RKO (cell line): ENCODE data around the gene ZNF467.
A peak's percentile ranks its signal among the peaks of the same experiment; 100 is the strongest.

ENCODE experiments used
- DNase-seq: peaks from one replicate; pipeline ENCODE4 v3.0.0-alpha.2; 2016; ENCODE audit warnings: low spot score

The ZNF467 gene

DNA sequence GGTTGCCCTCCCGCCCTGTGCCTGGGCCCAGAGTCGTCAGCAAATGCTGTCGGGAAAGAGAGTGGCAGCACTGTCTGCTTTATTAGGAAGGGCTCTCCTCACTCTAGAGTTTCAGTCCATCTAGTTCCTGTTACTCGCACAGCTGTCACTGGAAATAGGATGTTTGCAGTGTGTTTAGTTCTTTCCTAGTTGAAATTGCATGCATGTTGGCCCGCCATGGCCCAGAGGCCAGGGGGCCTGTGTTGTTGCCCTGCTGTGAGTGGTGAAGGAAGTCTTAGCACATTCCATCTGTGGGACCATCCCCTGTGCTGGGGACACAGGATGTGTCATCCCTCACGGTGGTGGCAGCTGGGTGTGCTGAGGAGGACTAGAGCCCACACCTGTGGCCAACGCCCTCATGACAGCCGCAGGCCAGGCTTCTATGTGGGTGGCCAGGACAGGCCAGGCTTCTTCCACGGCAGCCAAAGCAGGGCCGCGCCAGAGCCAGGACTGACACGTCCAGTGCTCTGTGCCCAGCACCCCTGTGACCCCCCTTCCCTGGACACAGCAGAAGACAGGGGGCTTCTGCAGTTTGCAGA, 45.4 kb downstream of the ZNF467 start:
- DNase-seq, result no peak

DNA sequence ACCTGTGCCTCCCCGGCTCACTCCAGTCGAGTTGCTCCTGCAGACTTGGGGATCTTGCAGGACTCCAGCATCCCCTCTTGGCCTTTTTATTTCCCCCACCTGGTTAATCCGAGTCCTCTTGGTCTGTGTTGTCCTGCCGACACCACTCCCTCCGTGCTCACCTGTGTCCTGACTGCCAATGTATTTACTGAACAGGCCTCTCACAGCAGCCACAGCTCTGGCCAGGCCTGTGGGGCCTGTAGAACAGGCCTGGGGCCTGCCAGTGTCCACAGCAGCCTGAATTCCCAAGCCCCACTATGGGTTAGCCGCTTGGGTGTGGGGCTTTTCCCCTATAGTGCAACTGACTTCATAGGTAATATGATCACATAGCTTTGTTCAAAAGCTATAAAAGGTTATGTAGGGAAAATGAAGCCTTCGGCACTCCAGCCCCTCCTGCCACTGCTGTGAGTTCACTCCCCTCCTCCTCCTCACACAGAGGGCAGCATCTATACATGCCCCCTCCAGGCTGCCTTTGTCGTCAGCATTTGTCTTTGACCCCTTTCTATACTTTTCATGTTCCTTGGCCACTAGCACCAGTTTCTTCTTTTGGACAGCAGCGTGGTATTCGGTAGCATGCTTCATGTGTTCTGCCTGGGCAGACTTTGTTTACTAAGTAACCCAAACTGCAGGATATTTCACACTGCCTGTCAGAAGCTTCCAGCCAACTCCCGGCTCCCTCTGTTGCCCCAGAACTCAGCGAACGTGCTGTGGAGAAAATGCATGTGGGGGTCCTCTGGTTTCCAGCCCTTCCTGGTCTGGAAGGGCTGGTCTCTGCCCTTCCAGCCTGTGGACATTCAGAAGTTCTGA, 46.1 kb downstream of the ZNF467 start:
- no peak for DNase-seq

DNA sequence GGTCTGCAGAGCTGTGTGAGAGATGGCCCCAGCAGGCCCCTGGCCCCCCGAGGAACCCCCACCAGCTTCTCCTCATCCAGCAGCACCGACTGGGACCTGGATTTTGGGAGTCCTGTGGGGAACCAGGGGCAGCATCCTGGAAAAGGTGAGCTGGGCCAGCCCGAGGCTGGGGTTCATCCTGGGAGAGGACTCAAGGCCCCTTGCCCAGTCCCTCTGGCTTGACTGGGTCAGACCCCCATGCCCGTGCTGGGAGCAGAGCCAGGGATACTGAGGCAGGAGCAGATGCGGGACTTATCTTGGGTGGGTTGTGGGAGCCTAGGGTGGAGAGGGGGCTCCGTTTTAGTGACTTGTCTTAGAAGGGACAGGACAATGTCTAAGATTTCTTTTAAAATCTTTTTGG, 47.5 kb downstream of the ZNF467 start:
- no peak for DNase-seq

DNA sequence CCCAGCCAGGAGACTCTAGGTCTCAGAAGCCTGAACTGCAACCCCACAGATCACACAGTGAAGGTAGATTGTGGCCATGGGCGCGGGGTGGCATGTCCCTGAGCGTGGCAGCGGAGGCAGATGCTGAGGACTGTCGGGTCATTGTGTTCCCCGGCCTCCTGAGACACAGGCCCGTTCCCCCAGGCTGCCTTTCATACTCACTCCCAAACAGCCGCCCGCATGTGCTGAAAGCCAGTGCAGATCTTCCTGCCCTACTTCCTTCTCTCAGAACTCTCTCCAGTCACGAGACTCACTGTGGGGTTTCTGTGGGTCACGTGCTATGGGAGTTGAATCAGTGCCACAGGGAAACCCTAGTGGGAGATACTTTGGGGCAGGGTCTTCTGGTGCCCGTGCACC, 48.0 kb downstream of the ZNF467 start:
- no peak for DNase-seq

DNA sequence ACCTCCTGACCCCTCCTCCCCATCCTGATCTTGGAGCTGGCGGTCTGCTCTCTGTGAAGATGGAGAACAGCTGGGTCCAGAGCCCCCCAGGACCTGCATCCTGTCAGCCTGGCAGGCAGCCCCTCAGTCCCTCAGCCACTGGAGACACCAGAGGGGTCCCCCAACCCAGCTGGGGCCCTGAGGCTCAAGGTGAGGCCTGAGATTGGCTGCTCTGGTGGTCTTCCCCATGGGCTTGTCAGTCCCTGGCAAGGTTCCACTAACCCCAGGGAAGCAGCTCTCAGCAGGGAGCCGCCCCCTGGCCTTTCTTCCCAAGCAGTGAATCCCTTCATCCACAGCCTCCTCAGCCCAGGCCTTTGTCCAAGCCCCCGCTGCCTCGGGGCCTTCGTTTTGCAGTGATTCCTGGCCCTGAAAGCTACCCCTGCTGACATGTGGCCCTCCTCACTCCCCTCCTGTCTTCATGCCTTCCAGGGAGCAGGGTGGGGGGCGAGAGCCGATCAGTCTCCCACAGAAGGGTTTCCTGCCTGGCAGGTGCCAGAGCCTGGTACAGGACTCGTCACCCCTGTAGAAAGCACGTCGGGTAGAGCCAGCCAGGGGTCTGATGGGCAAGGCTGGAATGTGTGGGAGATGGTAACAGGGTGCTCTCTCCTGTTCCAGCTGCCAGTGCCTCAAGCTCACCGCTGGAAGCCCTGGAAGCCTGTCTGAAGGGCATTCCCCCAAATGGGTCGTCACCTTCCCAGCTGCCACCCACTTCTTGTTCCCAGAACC, 48.5 kb downstream of the ZNF467 start:
- no peak for DNase-seq

DNA sequence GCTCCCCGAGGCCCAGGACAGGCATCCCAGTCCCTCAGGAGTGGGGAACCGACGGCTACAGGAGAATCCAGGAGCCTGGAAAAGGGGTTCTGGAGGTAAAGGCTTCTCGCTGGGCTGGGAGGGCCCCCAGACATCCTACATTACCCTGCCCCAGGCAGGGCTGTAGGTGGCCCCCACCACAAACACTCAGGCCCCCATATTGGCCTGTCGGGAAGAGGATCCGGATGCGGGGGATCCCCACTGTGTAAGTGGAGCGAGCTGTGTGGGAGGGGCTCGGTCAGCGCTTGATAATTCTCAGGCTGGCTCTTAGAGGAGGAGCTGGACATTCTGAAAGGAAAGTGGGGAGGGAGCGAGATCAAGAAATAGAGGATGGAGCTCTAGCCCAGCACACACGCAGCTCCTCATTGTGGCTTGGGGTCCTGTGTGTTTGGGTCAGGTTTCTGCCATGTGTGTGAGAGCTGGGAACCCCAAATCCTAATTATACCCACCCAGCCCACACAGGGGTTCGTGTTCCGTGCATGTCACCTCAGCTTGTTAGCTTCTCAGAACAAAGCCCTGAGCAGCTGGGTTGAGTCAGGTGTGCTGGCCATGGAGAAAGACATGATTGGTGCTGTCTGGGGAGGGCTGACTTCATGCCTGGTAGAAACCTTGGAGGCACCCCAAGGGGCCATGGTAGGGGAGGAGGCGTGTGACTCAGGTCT, 49.4 kb downstream of the ZNF467 start:
- DNase-seq, result no peak

DNA sequence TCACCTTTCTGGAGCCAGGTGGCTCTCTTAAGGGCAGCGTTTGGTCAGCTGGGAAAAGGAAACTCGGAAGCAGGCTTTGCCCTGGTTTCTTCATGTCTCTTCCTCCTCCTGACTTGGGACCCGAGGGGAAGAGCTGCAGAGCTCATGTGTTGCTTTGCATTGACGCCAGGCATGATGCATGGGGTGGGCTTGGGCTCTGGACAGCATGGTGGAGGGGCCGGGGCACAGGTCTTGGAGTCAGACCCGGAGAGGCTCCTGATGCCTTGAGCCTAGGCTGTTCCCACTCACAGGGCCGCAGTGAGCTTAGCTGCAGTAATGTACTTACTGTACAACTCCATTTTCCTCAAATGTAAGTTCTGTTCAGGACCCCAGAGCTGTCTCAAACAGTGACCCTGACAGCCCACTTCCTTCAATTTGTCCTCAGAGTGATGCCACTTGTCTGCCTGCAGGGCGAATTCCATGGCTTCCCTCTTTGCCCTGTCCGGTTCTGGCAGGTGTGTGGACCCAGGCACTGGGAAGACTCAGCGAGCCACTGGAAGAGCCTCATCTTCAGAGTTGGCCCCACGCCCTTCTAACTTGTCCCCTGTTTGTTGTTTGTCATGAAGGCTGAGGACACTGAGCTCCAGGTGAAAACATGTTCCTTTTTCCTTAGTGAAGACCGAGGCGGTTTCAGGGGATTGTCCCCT, 50.2 kb downstream of the ZNF467 start:
- no peak for DNase-seq

GRCh38 chr7:149722356-149722957, 50.9 kb downstream of the ZNF467 start:
- no peak for DNase-seq

- no peak for DNase-seq
Observed at GRCh38 chr7:149721084-149721601, 52.2 kb downstream of the ZNF467 start.

DNA sequence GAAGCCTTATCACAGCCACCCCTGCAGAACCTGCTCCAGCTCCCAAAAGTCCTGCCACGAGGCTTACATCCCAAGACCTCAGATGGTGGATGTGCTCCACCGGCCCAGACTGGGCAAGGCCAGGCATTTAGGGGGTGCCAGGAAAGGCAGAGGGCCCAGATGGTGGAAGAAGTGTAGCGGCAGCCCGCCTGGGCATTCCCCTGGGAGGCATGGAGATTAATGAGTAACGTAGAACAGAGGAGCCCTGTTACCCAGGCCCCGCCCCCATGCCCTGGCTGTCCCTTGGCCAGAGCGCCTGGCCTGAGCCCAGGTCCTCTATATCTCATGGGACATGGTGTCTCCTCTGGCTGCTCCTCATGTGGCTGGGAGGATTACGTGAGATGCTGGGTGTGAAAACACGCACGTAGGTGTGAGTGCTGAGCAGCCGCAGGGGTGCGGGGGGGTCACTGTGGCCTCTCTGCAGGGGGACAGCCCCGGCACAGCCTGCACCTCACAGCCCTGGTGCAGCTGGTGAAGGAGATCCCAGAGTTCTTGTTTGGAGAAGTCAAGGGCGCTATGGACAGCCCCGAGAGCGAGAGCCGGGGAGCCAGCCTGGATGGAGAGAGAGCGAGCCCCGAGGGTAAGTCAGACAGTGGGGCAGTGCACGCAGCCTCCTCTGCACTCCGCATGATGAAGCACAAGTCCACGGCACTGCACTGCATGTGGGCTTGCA, 52.9 kb downstream of the ZNF467 start:
- DNase-seq, result no peak

GRCh38 chr7:149719912-149720335, 53.5 kb downstream of the ZNF467 start:
- no peak for DNase-seq

- peak; percentile 58 for DNase-seq
Observed at GRCh38 chr7:149719050-149719899, 54.1 kb downstream of the ZNF467 start.

GRCh38 chr7:149718730-149719049, 54.7 kb downstream of the ZNF467 start:
- DNase-seq, result no peak

DNA sequence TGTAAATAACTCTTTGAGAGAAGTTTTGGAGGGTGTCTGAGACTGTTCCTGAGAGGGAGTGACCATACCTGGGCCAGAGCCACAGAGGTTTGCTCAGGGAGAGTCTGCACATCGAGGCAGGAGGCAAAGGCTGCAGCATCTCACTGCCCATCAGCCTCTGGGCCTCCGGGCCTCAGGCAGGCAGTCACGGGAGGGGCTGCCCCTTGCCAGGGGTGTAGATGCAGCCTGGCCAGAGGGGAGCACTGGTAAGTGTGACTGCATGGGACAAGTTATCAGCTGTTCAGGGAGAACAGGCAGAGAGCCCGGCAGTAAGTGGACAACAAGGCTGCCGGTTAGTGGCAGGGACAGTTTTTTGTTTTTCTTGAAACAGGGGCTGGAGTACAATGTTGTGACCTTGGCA, 55.9 kb downstream of the ZNF467 start:
- DNase-seq, result no peak

GRCh38 chr7:149716932-149717307, 56.5 kb downstream of the ZNF467 start:
- DNase-seq, result no peak

DNA sequence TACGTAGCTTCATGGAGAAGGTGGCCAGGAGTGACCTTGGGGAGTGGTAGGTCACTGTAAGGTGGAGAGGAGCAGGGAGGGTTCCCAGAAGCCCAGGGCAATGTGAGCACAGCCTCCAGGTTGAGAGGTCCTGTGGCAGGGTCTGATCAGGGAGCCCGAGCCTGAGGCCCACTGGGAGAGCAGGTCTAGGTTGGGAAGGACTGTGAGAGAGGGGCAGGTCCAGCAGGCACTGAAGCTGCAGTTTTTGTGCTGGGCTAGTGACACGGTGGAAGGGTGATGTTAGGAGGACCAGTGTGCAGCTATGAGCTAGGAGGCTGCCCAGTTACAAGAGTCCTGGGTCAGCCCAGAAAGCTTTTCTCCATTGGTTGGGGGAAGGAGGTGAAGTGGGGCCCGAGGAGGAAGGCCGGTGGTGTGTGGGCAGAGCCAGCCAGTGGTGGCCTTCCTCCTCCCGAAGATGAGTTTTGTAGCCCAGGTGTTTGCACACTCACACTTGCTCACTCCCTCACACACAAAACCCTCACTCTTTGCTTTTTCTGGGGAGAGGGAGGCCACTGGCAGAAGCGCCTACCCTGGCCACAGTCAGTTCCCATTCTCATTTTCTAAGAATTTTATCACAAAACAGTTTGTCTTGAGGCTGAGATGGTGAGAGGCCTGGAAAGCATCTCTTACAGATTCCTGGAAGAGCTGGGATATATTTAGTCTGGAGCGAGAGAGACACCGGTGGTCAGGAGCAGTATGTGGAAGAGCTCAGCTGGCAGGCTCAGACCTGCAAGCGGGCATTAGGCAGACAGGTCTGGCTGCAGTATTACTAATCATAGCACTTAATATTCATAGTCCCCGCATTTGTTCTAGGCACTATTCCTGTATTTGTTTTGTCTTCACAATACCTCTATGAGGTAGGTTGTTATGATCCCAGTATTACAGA, 57.1 kb downstream of the ZNF467 start:
- peak; percentile 30 for DNase-seq

DNA sequence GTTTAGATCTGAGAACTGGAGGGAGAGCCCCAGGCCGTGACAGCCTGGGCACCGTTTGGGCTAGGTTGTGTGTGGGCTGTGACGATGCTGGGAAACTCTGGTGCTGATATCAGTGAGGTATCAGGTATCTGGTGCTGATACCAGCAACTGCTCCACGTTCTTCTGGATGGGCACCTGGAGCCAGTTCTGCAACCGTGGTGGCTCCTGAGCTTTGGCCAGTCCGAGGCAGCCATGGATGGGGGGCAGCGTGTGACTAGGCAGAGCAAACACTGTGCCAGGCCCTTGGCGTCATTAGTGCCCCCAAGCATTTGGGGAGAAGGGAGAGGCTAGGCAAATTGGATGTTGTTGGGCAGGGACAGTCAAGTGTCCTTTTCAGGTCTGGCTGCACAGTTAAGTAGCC, 57.9 kb downstream of the ZNF467 start:
- no peak for DNase-seq

DNA sequence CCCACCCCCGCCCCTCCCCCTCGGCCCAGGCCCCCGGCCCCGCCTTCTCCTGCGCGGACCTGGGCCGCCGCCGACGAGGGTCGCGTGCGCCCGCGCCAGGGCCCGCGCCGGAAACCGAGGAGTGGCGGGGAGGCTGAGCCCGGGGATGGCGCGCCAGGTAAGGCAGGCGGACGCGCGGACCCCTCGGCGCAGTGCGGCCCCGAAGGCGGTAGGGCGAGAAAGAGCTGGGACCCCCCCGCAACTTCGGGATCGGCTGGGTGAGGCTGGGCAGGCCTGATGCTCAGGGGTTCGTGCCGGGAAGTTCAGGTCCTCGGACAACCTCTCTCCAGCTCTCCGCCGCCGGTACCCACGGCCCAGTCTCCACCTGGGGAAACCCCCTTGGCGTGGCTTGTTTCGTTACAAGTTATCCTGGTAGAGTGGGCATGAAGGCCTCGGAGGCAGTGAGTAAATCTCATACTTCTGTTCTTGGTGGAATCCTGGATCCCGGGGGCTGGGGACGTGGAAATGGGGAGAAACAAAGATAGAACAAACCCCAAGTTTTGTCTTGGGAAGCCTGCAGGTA, 58.4 kb downstream of the ZNF467 start:
- no peak for DNase-seq
